GM04503 (cell line): Measurements from ENCODE around the gene LRRC57.

Experiments
- DNase-seq: peaks from one replicate; pipeline ENCODE4 v3.0.0-alpha.2; 2012; ENCODE audit warnings: low read depth

LRRC57 gene

DNA sequence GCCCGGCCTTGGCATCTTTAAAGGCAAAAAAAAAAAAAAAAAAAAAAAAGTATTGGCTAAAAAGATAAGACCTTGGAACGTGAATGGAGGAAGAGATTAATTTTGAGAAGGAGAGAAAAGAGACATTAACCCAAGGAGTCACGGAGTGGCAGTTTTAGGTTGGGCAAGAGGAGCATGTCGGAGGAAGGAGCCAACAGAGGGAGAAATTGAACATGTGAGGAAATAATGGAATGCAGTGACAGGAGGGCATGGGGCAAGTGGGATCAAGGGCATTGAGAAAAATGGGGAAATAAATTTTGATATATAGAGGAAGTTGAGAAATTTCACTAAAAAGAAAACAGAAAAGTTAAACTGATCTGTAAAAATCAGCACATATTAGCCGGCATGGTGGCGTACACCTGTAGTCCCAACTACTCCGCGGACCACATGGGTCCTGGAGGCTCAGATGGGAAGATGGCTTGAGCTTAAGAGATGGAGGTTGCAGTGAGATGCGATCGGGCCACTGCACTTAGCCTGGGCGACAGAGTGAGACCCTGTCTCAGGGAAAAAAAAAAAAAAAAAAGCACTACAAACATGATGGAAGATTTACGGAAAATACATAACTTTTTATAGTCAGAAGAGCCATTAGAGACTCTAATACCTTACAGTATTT, 1.3 kb upstream of the LRRC57 start:
- DNase-seq: no peak

DNA sequence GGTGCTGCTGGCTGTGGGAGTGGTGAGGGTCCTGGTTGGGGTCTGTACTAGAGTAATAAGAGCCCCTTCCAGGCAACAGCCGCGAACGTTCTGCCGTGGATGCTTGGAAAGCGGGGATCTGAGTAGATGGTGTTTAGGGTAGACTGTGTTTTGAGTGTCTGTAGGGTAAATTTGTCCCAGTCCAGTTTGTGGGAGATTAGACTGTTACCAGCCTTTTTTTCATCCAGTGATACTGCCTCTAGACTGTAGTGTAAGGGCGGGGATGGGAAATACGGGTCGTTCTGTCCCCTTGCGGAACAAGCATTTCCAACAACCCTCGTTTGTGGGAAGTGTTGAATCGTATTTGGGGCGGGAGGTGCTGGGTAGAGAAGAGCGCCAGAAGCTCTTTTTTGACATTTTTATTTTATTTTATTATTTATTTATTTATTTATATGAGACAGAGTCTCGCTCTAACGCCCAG, 469 bp upstream of the LRRC57 start:
- peak; percentile 8 for DNase-seq

- DNase-seq: no peak
These were observed 710 bp downstream of the LRRC57 start for GRCh38 chr15:42547918-42548248.

GRCh38 chr15:42544853-42545629, 3.6 kb downstream of the LRRC57 start:
- no peak for DNase-seq

DNA sequence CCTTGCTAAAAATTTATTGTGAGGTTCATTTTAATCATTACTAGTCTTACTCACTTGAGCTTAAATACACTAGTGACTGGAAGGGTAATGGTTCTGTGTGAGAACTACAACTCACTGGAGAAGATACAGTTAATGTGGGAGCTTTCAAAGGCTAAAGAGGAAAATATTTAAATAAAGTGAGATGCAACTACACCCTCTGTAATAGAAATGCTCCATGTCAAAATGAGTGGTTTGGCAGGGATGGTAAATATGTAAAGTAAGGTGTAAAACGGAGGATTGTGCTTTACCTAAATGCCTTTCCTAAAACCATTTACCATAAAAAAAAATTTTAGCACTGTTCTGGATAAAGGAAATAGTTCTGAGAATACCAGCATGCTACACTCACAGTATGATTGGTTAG, 15.3 kb downstream of the LRRC57 start:
- no peak for DNase-seq

GRCh38 chr15:42528970-42529369, 19.6 kb downstream of the LRRC57 start:
- DNase-seq: no peak

DNA sequence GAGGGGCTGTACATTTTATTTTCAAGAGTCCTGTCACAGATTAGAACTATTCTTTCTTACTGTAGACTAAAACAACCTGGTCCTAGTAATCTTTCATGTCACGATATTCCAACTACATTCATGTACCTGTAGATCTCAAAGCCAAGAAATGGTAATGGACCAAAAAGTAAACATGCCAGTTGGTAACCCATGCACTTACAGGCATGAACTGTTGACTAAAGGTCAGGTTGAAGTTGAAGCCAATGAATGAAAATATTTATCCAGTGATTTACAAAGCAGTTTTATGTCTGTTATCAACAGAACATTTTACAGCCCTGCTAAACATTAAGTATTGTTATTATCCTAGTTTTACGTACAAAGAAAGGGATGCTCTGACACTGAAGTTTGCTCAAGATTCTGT, 25.3 kb downstream of the LRRC57 start:
- no peak for DNase-seq

- DNase-seq: peak; percentile 60
These were observed 37.6 kb downstream of the LRRC57 start for GRCh38 chr15:42511007-42511391.

GRCh38 chr15:42510258-42511006, 38.2 kb downstream of the LRRC57 start:
- DNase-seq: no peak

DNA sequence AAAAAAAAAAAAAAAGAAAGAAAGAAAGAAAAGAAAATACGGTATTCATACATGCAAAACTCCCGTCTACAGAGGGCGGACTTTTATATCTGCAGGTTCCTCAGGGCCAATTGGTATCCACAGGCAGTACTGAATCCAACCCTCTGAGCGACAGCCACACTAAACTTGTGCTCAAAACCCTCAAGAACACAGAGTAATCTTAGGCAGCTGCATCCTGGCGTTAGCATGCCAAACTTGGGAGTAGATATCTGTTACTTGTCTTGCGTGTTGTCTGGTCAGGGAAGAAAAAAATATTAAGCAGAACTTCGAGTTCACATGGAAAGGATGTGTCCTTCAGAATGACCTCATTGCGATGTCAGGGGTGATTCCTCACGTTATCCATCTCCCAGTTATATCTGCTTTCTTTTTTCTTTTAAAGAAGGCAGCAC, 40.3 kb downstream of the LRRC57 start:
- no peak for DNase-seq

GRCh38 chr15:42507514-42507913, 41.1 kb downstream of the LRRC57 start:
- no peak for DNase-seq

- DNase-seq: no peak
These were observed 44.0 kb downstream of the LRRC57 start for GRCh38 chr15:42504631-42505030.

GRCh38 chr15:42503825-42504224, 44.8 kb downstream of the LRRC57 start:
- DNase-seq: no peak

- DNase-seq: no peak
These were observed 46.1 kb downstream of the LRRC57 start for GRCh38 chr15:42502477-42502876.

- no peak for DNase-seq
These were observed 48.6 kb downstream of the LRRC57 start for GRCh38 chr15:42499858-42500609.

- DNase-seq: no peak
These were observed 50.2 kb downstream of the LRRC57 start for GRCh38 chr15:42498212-42499068.

DNA sequence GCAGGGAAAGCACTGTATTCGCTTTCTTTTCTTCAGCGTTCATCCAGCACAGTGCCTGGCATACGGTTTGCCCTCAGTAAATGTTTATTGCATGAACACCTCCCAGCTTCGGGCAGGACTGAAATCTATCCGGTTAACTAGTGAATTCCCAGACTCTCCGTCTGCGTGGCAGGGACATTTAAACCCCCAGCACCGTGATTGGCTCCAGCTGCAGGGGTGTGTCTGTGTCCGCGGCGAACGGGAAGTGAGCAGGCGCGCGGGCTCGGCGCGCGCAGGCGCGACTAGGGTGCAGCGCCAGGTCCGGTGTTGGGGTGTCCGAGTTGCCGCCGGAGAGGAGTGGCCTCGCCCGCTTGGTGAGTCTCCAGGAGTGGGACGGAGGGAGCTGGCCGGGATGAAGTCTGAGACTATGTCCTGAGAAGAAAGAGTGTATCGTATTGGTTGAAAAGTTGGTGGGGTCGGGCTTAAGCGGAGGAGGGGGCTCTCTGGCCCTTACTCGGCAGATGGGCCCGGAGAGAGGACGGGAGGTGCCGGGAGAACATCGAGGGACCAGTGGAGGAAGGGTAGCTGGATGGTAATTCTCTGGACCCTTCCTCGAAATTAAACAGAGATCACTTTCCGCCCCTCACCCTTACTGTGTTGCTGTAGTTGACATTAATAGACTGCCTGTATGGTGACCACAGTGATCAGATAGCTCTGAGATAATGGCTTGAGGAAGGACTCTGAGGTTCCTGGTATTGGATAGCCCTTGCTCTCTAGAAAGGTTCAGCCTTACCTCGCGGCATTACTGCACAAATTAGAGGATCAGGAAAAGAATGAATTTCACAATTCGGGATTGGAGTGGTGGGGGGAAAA, 53.0 kb downstream of the LRRC57 start, which contains the start of gene SNAP23:
SNAP23 (plus strand) TSS at position 274 of the 852 bp plus-strand sequence. CDS start 16,213 bp downstream, outside the sequence.
- DNase-seq: peak; percentile 84

DNA sequence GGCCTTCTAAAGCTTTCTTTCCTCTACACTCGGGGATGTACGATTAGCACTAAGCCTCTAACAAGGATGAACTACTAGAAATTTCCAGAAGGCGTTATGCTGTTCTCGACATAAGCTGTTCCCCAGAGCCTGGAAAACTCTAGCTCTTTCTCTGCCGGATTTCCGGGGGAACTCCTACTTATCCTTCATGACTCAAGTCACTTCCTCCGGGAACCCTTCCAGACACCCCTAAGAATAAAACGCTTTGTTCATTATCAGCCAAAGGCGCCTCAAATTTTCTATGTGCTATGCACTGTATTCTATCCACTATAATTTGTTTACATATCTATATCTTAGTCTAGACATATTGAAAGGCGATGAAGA, 53.6 kb downstream of the LRRC57 start:
- DNase-seq: no peak

- no peak for DNase-seq
These were observed 54.9 kb downstream of the LRRC57 start for GRCh38 chr15:42493679-42494078.

GRCh38 chr15:42491539-42492225, 56.9 kb downstream of the LRRC57 start:
- DNase-seq: peak; percentile 35
